ENCODE measurements around the gene DCP1A. TPM values are rescaled to one million over a fixed set of nuclear protein-coding genes. Genes with fewer than 3 reads are reported as not detected.

DCP1A gene
- total and polyA plus RNA-seq, 2 of the 13 experiments (the other 11 are each of a cell fraction or from before 2014, with no cell fraction given): 14.2 to 41.2 TPM

DNA sequence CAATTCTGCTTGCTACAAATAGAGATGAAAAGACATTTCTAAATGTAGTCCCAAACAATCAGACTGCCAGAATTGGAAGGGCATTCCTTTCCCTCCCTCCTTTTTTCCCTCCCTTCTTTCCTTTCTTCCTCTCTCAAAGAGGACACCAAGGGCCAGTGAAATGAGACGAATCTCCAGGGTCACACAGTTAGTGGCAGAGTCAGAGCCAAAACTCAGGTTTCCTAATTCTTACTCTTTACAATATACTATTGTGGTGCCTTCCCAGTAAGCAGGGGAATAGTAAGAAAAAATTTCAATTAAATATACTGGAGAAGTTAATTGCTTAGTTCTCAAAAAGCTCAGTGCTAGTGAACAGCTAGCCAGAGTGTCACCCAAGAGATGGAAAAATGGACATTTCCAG lies 33.0 kb upstream of the DCP1A start:
- FAIRE-seq: no peak
- no peak for DNase-seq (ENCODE audit: low spot score)
- ATAC-seq: no peak
- in situ Hi-C loops (cut with HindIII; ENCODE audit: extremely low pct_ligation_motif_present, low pct_unique_long_range_greater_than_20kb): no loop called here
- no peaks in the 10 kb centered on the region for H4K20me1 ChIP-seq (ENCODE audit: insufficient read depth, low read length)
- ChIA-PET POLR2A (no interaction called here), CTCF (ENCODE audit: low intra/inter-chr PET ratio, low total read pairs) (no interaction called here)
- H3K27ac ChIP-seq (ENCODE audit: extremely low read length, insufficient read depth, low read length): no peak overlapping the region
- no TSS peak for BruUV-seq (replicated peaks)
- H3K27me3 ChIP-seq (ENCODE audit: control insufficient read depth in 1 of 2, insufficient read depth in 2 of 2, low read length in 2 of 2): no peaks in the 10 kb centered on the region
- no peaks in the 10 kb centered on the region for H3K9me3 ChIP-seq (ENCODE audit: low read length)
- no peak overlapping the region for H3K4me2 ChIP-seq (ENCODE audit: low read depth, low read length)
- no peaks in the 10 kb centered on the region for H3K36me3 ChIP-seq (replicated peaks in 1 of 2; ENCODE audit: control insufficient read depth in 1 of 2, insufficient read depth in 2 of 2, low read length in 2 of 2)
- WGBS (ENCODE audit: low lambda C conversion rate): 7% methylated on average over 1 of the region's 1 CpG
- H3K9ac ChIP-seq (ENCODE audit: insufficient read depth, low read depth, low read length): no peak overlapping the region
- intact Hi-C loops (cut with micrococcal nuclease; ENCODE audit: unreplicated experiment): no loop called here
- no peaks in the 10 kb centered on the region for H3K4me1 ChIP-seq (ENCODE audit: insufficient read depth, low read length)
- TF ChIP-seq ZNF746 (CRISPR knock-in tag; IDR thresholded peaks at IDR 0.05) (no peak), ZC3H4 (CRISPR knock-in tag; IDR thresholded peaks at IDR 0.05; ENCODE audit: borderline replicate concordance) (no peak), ZNF552 (CRISPR knock-in tag; IDR thresholded peaks at IDR 0.05; ENCODE audit: borderline replicate concordance) (no peak), ZNF839 (CRISPR knock-in tag; IDR thresholded peaks at IDR 0.05; ENCODE audit: borderline replicate concordance) (no peak), CCDC6 (CRISPR knock-in tag; IDR thresholded peaks at IDR 0.05) (no peak), ATF1 (CRISPR knock-in tag; IDR thresholded peaks at IDR 0.05) (no peak), TBP (CRISPR knock-in tag; IDR thresholded peaks at IDR 0.05) (no peak), SATB2 (CRISPR knock-in tag; IDR thresholded peaks at IDR 0.05) (no peak), KLF11 (CRISPR knock-in tag; IDR thresholded peaks at IDR 0.05) (no peak)
- TF ChIP-seq, protein P1, sequence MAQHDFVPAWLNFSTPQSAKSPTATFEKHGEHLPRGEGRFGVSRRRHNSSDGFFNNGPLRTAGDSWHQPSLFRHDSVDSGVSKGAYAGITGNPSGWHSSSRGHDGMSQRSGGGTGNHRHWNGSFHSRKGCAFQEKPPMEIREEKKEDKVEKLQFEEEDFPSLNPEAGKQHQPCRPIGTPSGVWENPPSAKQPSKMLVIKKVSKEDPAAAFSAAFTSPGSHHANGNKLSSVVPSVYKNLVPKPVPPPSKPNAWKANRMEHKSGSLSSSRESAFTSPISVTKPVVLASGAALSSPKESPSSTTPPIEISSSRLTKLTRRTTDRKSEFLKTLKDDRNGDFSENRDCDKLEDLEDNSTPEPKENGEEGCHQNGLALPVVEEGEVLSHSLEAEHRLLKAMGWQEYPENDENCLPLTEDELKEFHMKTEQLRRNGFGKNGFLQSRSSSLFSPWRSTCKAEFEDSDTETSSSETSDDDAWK (CRISPR knock-in tag; IDR thresholded peaks at IDR 0.05): no peak
- no peak overlapping the region for H3K4me3 ChIP-seq (replicated peaks in 1 of 3; ENCODE audit: insufficient read depth in 1 of 3, low read depth in 2 of 3, low read length in 3 of 3)
- no peaks in the 10 kb centered on the region for H3K79me2 ChIP-seq (ENCODE audit: insufficient read depth, low read length)
- H2AFZ ChIP-seq (ENCODE audit: low read length): no peak overlapping the region
